Hepatocyte (in vitro differentiated cells): ENCODE data around the gene OMA1.
"Not testable (repeated sequence)": the region's sequence is repeated elsewhere in the genome, so short reads cannot be mapped to it uniquely, and the experiment has no call there.

Source experiments
- EZH2phosphoT487 ChIP-seq: fragments of 200-600 bp; sonication (generic); IDR thresholded peaks from one replicate; pipeline ENCODE4 v1.6.1; 2018; ENCODE audit warnings: antibody characterized with exemption, mild to moderate bottlenecking, low read depth, moderate library complexity; ENCODE audit not compliant: unreplicated experiment, severe bottlenecking
- TF ChIP-seq, protein P1 (sequence below): fragments of 200-600 bp; sonication (generic); IDR thresholded peaks from 2 replicates; pipeline ENCODE4 v1.5.1; 2016; ENCODE audit warnings: antibody characterized with exemption, mild to moderate bottlenecking; ENCODE audit not compliant: poor library complexity

DNA sequence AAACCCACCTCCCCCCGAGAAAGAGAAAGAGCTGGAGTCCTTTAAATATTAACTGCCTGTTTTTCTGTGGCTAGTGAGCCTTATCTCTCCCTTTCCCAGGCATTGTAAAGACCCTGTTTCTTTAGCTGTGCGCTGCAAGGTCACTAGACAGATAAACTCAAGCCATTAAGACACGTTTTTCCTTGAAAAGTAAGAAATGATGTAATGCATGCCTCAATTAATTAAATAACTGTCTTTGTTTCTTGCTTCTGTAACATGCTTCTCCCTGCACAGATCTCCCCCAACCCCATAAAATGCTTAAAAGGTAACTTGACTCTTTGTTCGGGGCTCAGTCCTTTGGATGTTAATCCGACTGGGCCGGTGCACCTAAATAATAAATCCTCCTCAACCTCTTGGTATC lies 2.8 kb upstream of the OMA1 start:
- TF ChIP-seq, protein P1, sequence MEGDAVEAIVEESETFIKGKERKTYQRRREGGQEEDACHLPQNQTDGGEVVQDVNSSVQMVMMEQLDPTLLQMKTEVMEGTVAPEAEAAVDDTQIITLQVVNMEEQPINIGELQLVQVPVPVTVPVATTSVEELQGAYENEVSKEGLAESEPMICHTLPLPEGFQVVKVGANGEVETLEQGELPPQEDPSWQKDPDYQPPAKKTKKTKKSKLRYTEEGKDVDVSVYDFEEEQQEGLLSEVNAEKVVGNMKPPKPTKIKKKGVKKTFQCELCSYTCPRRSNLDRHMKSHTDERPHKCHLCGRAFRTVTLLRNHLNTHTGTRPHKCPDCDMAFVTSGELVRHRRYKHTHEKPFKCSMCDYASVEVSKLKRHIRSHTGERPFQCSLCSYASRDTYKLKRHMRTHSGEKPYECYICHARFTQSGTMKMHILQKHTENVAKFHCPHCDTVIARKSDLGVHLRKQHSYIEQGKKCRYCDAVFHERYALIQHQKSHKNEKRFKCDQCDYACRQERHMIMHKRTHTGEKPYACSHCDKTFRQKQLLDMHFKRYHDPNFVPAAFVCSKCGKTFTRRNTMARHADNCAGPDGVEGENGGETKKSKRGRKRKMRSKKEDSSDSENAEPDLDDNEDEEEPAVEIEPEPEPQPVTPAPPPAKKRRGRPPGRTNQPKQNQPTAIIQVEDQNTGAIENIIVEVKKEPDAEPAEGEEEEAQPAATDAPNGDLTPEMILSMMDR: not testable (repeated sequence)
- TF ChIP-seq EZH2phosphoT487: not testable (repeated sequence)
